Adrenal gland (tissue), 5 donors: ENCODE measurements around the gene RTL10.

Experiments
- POLR2A ChIP-seq, 2 donors: fragments of 450-650 bp; IDR thresholded peaks; one replicate each; pipeline ENCODE4 v1.6.1; 2017; ENCODE audit warnings: antibody characterized with exemption in 2 of 2, mild to moderate bottlenecking in 2 of 2, moderate library complexity in 1 of 2
- TF ChIP-seq, protein P1 (sequence below), 6 experiments: fragments of 450-650 bp in 4 of 6; fragments of 200-600 bp in 2 of 6; sonication (generic) in 1 of 6; IDR thresholded peaks; 1 replicate in 5 of 6; 2 replicates in 1 of 6; pipeline versions ENCODE4 v1.5.1 to v1.8.0; 2016 to 2021; ENCODE audit warnings: antibody characterized with exemption in 6 of 6, mild to moderate bottlenecking in 2 of 6, moderate library complexity in 1 of 6
- donor health status: DM: no; HTN: no; CAD: no.

DNA sequence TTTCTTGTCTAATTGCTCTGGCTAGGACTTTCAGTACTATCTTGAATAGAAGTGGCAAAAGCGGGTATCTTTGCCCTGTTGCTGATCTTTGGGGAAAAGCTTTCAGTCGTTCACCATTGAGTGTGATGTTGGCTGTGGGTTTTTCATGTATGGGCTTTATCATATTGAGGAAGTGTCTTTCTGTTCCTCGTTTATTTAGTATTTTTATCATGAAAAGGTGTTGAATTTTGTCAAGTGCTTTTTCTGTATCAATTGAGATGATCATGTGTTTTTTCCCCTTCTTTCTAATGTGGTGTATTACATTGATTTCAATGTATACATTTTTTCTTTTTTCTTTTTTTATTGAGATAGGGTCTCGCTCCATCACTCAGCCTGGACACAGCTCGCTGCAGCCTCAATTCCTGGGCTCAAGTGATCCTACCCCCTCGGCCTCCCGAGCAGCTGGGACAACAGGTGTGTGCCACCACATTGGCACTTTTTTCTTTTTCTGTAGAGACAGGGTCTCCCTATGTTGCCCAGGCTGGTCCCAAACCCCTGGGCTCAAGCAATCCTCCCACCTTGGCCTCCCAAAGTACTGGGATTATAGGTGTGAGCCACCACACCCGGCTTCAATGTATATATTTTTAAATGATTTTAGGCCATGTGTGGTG lies 5.3 kb upstream of the RTL10 start:
- TF ChIP-seq POLR2A (IDR thresholded peaks at IDR 0.05), result no peak
- TF ChIP-seq, protein P1, sequence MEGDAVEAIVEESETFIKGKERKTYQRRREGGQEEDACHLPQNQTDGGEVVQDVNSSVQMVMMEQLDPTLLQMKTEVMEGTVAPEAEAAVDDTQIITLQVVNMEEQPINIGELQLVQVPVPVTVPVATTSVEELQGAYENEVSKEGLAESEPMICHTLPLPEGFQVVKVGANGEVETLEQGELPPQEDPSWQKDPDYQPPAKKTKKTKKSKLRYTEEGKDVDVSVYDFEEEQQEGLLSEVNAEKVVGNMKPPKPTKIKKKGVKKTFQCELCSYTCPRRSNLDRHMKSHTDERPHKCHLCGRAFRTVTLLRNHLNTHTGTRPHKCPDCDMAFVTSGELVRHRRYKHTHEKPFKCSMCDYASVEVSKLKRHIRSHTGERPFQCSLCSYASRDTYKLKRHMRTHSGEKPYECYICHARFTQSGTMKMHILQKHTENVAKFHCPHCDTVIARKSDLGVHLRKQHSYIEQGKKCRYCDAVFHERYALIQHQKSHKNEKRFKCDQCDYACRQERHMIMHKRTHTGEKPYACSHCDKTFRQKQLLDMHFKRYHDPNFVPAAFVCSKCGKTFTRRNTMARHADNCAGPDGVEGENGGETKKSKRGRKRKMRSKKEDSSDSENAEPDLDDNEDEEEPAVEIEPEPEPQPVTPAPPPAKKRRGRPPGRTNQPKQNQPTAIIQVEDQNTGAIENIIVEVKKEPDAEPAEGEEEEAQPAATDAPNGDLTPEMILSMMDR (IDR thresholded peaks at IDR 0.05), result no peak
